Thyroid gland (tissue), 4 donors: Measurements from ENCODE around the gene ATP1B1. TPM values are rescaled to one million over a fixed set of nuclear protein-coding genes. Genes with fewer than 3 reads are reported as not detected.

Source experiments
- DNase-seq, 2 donors: peaks; one replicate each; pipeline ENCODE4 v3.0.0-alpha.2; 2019
- H3K27ac ChIP-seq, 3 donors: fragments of 200-600 bp; sonication (generic); 1 replicate in 2 of 3; 2 replicates in 1 of 3; pipeline ENCODE4 v1.5.1; 2016 to 2019; ENCODE audit warnings: mild to moderate bottlenecking in 1 of 3, moderate library complexity in 1 of 3
- H3K27me3 ChIP-seq: fragments of 200-600 bp; sonication (generic); one replicate; pipeline ENCODE4 v1.5.1; 2019
- H3K36me3 ChIP-seq, 2 donors: fragments of 200-600 bp; sonication (generic); one replicate each; pipeline ENCODE4 v1.5.1; 2016 to 2019
- H3K4me1 ChIP-seq, 2 donors: fragments of 200-600 bp; sonication (generic); one replicate each; pipeline ENCODE4 v1.5.1; 2017 to 2019
- H3K4me3 ChIP-seq, 3 donors: fragments of 200-600 bp; sonication (generic); replicated peaks in 1 of 3; 1 replicate in 2 of 3; 2 replicates in 1 of 3; pipeline ENCODE4 v1.5.1; 2016; ENCODE audit warnings: mild to moderate bottlenecking in 1 of 3
- H3K9me3 ChIP-seq: fragments of 200-600 bp; sonication (generic); one replicate; pipeline ENCODE4 v1.5.1; 2017
- CTCF ChIP-seq, 6 experiments: fragments of 200-600 bp in 3 of 6; fragments of 450-650 bp in 3 of 6; sonication (generic) in 3 of 6; IDR thresholded peaks; one replicate each; pipeline ENCODE4 v1.5.1; 2016 to 2019; ENCODE audit warnings: antibody characterized with exemption in 6 of 6, mild to moderate bottlenecking in 2 of 6, inconsistent platforms in 1 of 6, moderate library complexity in 1 of 6
- POLR2A ChIP-seq, 2 donors: fragments of 450-650 bp; IDR thresholded peaks; one replicate each; pipeline ENCODE4 v1.6.1; 2017; ENCODE audit warnings: antibody characterized with exemption in 2 of 2, mild to moderate bottlenecking in 2 of 2, moderate library complexity in 1 of 2
- WGBS, 2 donors: methylation state at CpG; one replicate each; pipeline ENCODE4 v1.1.5; 2017; 5-methylcytosine and 5-hydroxymethylcytosine counted together
- intact Hi-C: fragments of 100-400 bp; cut with DNase I; formaldehyde crosslinking; loops from one replicate; pipeline ENCODE4 v1.15.1; 2023
- total RNA-seq, 4 donors: library from RNA; depleted of rRNA; stranded (reverse); fragments of >200 nt; gene quantifications; one replicate each; pipeline ENCODE4 v1.2.3, GENCODE V29; 2016

The ATP1B1 gene
- total RNA-seq = 100 to 1,000 TPM; 310 to 509 (median 429) TPM

DNA sequence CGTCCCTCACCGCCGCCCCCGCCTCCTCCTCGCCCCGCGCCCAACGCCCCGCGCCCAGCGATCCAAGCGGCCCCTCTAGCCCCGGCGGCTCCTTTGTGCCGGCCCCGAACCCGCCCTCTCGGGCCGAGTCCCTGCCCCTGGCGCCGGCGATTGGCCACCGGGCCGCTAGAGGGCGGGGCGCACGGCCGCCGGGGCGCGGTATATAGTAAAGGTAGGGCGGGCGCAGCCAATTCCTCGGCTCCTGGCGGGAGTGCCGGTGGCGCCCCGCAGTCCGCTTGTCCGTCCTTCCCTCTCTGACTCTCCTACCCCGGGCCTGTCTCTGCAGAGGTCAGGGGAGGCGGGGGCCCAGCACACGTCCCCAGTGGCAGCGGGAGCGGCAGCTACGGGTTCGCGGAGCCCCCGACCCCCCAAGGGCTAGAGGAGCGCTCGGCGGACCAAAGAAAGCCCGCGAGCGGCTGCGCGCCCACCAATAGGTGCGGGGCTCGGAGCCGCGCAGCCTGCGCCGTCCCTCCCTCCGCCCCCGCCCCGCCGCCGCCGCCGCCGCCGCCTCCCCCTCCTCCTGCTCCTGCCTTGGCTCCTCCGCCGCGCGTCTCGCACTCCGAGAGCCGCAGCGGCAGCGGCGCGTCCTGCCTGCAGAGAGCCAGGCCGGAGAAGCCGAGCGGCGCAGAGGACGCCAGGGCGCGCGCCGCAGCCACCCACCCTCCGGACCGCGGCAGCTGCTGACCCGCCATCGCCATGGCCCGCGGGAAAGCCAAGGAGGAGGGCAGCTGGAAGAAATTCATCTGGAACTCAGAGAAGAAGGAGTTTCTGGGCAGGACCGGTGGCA is at the start of gene ATP1B1:
Gene ATP1B1, plus strand, starts transcription at position 596 of the 826 bp plus-strand sequence. Its CDS starts 140 bp downstream, at position 736.
- H3K27ac ChIP-seq = peak within 1 kb of the TSS; percentile 97 to 100 (median 99)
- H3K36me3 ChIP-seq = peaks cover 0 to 6% of the 10 kb centered on the region in 2 donors
- DNase-seq = peak; percentile 92 to 94
- 1 to 2% methylated on average over 29 to 31 of the region's 100 CpGs for WGBS, 2 donors
- TF ChIP-seq POLR2A (IDR thresholded peaks at IDR 0.05) (peak; percentile 99 to 100), CTCF (IDR thresholded peaks at IDR 0.05) (peak in 4 of 6 experiments; percentile 38 to 49 (median 44))
- no peaks in the 10 kb centered on the region for H3K9me3 ChIP-seq
- peaks cover 43 to 46% of the 10 kb centered on the region in 2 donors for H3K4me1 ChIP-seq
- H3K27me3 ChIP-seq = no peaks in the 10 kb centered on the region
- peak within 1 kb of the TSS; percentile 51 to 92 (median 81) for H3K4me3 ChIP-seq
- intact Hi-C loops = loop anchor here (10.0 kb wide), 1 partner anchor 238 kb away; no protein-coding TSS in a partner anchor

GRCh38 chr1:169059421-169059820 is 47.1 kb upstream of the ATP1B1 start:
- intact Hi-C loops = no loop called here
- Histone ChIP-seq H3K4me3 (no peak overlapping the region), H3K27me3 (no peaks in the 10 kb centered on the region), H3K27ac (no peak overlapping the region), H3K4me1 (peaks cover 0 to 18% of the 10 kb centered on the region in 2 donors), H3K9me3 (no peaks in the 10 kb centered on the region), H3K36me3 (no peaks in the 10 kb centered on the region)
- WGBS, 2 donors = 90 to 100% methylated on average over 1 of the region's 1 CpG
- DNase-seq = no peak
- TF ChIP-seq CTCF (IDR thresholded peaks at IDR 0.05) = no peak
- TF ChIP-seq POLR2A (IDR thresholded peaks at IDR 0.05) = no peak

DNA sequence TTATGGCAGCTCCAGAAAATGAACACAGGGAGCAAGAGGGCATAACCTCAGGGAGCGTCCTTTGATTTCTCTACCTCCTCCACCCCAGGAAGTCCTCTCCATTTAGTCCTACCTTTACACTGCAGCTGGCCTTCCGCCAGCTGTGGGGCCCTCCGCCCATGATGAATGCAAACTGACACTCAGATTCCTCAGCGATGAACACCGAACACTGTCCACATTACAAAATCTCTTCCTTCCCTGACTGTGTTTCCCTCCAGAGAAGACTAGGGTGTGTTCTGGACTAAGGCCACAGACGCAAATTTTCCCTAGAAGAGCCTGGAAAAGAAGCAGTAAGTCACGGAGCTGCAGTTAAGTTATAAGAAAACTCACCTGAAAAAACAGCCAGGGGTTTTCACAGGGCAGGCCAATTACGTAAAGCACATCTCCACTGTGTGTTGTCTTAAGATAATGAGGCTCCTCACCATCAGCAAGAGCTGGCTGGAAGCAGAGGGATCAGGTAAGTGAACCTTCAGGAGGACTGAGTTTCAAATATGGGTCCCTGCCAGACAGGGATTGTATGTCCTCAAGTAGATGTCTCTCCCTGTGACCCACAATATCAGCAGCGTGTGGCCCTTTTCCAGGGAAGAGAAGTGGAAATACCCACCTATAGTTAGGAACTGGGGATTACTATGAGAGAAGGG is 46.3 kb upstream of the ATP1B1 start:
- Histone ChIP-seq H3K36me3 (no peaks in the 10 kb centered on the region), H3K27me3 (no peaks in the 10 kb centered on the region), H3K4me1 (peaks cover 0 to 18% of the 10 kb centered on the region in 2 donors), H3K4me3 (no peak overlapping the region), H3K9me3 (no peaks in the 10 kb centered on the region), H3K27ac (peak overlapping the region in 2 of 3 donors; percentile 24 to 50)
- intact Hi-C loops = no loop called here
- TF ChIP-seq CTCF (IDR thresholded peaks at IDR 0.05) (no peak), POLR2A (IDR thresholded peaks at IDR 0.05) (no peak)
- 63 to 74% methylated on average over 9 of the region's 9 CpGs for WGBS, 2 donors
- no peak for DNase-seq

GRCh38 chr1:169060919-169061639 is 45.4 kb upstream of the ATP1B1 start:
- H3K27me3 ChIP-seq = no peaks in the 10 kb centered on the region
- no peaks in the 10 kb centered on the region for H3K9me3 ChIP-seq
- TF ChIP-seq CTCF (IDR thresholded peaks at IDR 0.05) = no peak
- H3K36me3 ChIP-seq = no peaks in the 10 kb centered on the region
- peak overlapping the region in 2 of 3 donors; percentile 43 to 50 for H3K27ac ChIP-seq
- no peak overlapping the region for H3K4me3 ChIP-seq
- H3K4me1 ChIP-seq = peaks cover 0 to 18% of the 10 kb centered on the region in 2 donors
- 27% methylated on average over 4 of the region's 4 CpGs for WGBS, 2 donors
- intact Hi-C loops = no loop called here
- DNase-seq = peak; percentile 29 to 53
